H1 (cell line): ENCODE measurements around the gene SCGB1C2. TPM values are rescaled to one million over a fixed set of nuclear protein-coding genes. Genes with fewer than 3 reads are reported as not detected.

Source experiments
- CTCF ChIA-PET: fragments of 300-600 bp; sonication (Branson Sonifier 250); formaldehyde crosslinking; loops from one replicate; lab custom pipeline; 2021; ENCODE audit not compliant: partially characterized antibody; lab: Charles Lee
- POLR2A ChIA-PET: fragments of 300-600 bp; sonication (Branson Sonifier 250); formaldehyde crosslinking; loops from one replicate; lab custom pipeline; 2021; ENCODE audit warnings: inconsistent platforms; ENCODE audit not compliant: partially characterized antibody; lab: Charles Lee
- DNase-seq, 2 experiments: peaks; one replicate each; pipeline versions ENCODE4 v3.0.0 to v3.0.0-alpha.2; 2010 to 2022; ENCODE audit warnings: low spot score in 2 of 2, low read depth in 1 of 2, mixed read lengths in 1 of 2
- FAIRE-seq: peaks from 2 replicates; lab custom pipeline; 2011; peaks lifted over from hg19 to GRCh38; lab: Jason Lieb, UNC
- H2AFZ ChIP-seq: 2 replicates; pipeline ENCODE4 v1.8.1; 2012; ENCODE audit warnings: low read length, inconsistent platforms
- H2AK5ac ChIP-seq: 2 replicates; pipeline ENCODE4 v1.6.1; 2013; ENCODE audit warnings: low read depth, low read length
- H2BK120ac ChIP-seq: replicated peaks from 2 replicates; pipeline ENCODE3; 2013; ENCODE audit warnings: low read depth, low read length, inconsistent platforms
- H2BK12ac ChIP-seq: 2 replicates; pipeline ENCODE4 v1.6.1; 2013; ENCODE audit warnings: low read depth, low read length
- H2BK15ac ChIP-seq: 2 replicates; pipeline ENCODE4 v1.6.1; 2013; ENCODE audit warnings: low read length
- H2BK20ac ChIP-seq: 2 replicates; pipeline ENCODE4 v1.6.1; 2013; ENCODE audit warnings: low read length
- H2BK5ac ChIP-seq: 2 replicates; pipeline ENCODE4 v1.6.1; 2013; ENCODE audit warnings: low read depth, low read length
- H3K14ac ChIP-seq: 2 replicates; pipeline ENCODE4 v1.6.1; 2013; ENCODE audit warnings: inconsistent platforms; ENCODE audit not compliant: insufficient read length
- H3K18ac ChIP-seq: 2 replicates; pipeline ENCODE4 v1.6.1; 2013; ENCODE audit warnings: low read length; ENCODE audit errors: extremely low read depth
- H3K23ac ChIP-seq: 2 replicates; pipeline ENCODE4 v1.6.1; 2013; ENCODE audit warnings: inconsistent platforms; ENCODE audit not compliant: insufficient read length
- H3K23me2 ChIP-seq: 2 replicates; pipeline ENCODE4 v1.6.1; 2013; ENCODE audit warnings: low read depth, low read length
- H3K27ac ChIP-seq: 2 replicates; pipeline ENCODE4 v1.6.1; 2011; ENCODE audit warnings: low read depth, low read length, inconsistent platforms
- H3K27me3 ChIP-seq, 4 experiments: replicated peaks in 1 of 4; 1 replicate in 1 of 4; 2 replicates in 3 of 4; pipeline versions ENCODE4 v1.6.1 to v1.8.1; 2011 to 2013; ENCODE audit warnings: low read length in 3 of 4, mild to moderate bottlenecking in 3 of 4, inconsistent platforms in 2 of 4, mixed read lengths in 2 of 4, moderate library complexity in 1 of 4; ENCODE audit not compliant: control insufficient read depth in 3 of 4, insufficient read depth in 3 of 4; ENCODE audit errors: extremely low read depth in 1 of 4
- H3K36me3 ChIP-seq, 4 experiments: 2 replicates each; pipeline versions ENCODE4 v1.6.1 to v1.8.1; 2011 to 2013; ENCODE audit warnings: mild to moderate bottlenecking in 4 of 4, low read length in 3 of 4, moderate library complexity in 2 of 4, control low read depth in 1 of 4, inconsistent platforms in 1 of 4; ENCODE audit not compliant: insufficient read depth in 4 of 4, control insufficient read depth in 2 of 4
- H3K4ac ChIP-seq: replicated peaks from 2 replicates; pipeline ENCODE3; 2013; ENCODE audit warnings: low read length, low read depth, mixed read lengths, inconsistent platforms; ENCODE audit not compliant: insufficient read length
- H3K4me1 ChIP-seq, 4 experiments: replicated peaks in 1 of 4; 1 replicate in 1 of 4; 2 replicates in 3 of 4; pipeline versions ENCODE4 v1.6.1 to v1.8.1; 2011 to 2013; ENCODE audit warnings: low read length in 3 of 4, inconsistent platforms in 2 of 4, mixed read lengths in 1 of 4; ENCODE audit not compliant: insufficient read depth in 4 of 4, control insufficient read depth in 3 of 4
- H3K4me2 ChIP-seq, 2 experiments: 2 replicates each; pipeline versions ENCODE4 v1.6.1 to v1.8.1; 2011 to 2013; ENCODE audit warnings: low read depth in 2 of 2, low read length in 2 of 2, control low read depth in 1 of 2, inconsistent platforms in 1 of 2, mild to moderate bottlenecking in 1 of 2; ENCODE audit not compliant: insufficient read depth in 1 of 2
- H3K4me3 ChIP-seq, 4 experiments: fragments of 200-600, 300-600 bp in 1 of 4; sonication (generic), shearing (Covaris generic), sonication (Bioruptor Twin) in 1 of 4; 2 replicates each; pipeline versions ENCODE4 v1.5.1 to v1.8.1; 2011 to 2016; ENCODE audit warnings: low read length in 4 of 4, low read depth in 3 of 4, control low read depth in 2 of 4, inconsistent platforms in 2 of 4, mild to moderate bottlenecking in 2 of 4, mixed read lengths in 1 of 4, moderate library complexity in 1 of 4; ENCODE audit not compliant: insufficient read depth in 2 of 4; ENCODE audit errors: extremely low read depth in 1 of 4
- H3K56ac ChIP-seq: replicated peaks from 2 replicates; pipeline ENCODE3; 2013; ENCODE audit warnings: low read depth, mild to moderate bottlenecking, mixed read lengths, low read length, inconsistent platforms; ENCODE audit not compliant: insufficient read length
- H3K79me1 ChIP-seq: 2 replicates; pipeline ENCODE4 v1.6.1; 2013; ENCODE audit warnings: low read depth, low read length, control low read depth
- H3K79me2 ChIP-seq, 2 experiments: 2 replicates each; pipeline versions ENCODE4 v1.6.1 to v1.8.1; 2012 to 2013; ENCODE audit warnings: low read length in 2 of 2, mild to moderate bottlenecking in 2 of 2, inconsistent platforms in 1 of 2; ENCODE audit not compliant: insufficient read depth in 2 of 2, control insufficient read depth in 1 of 2
- H3K9ac ChIP-seq, 4 experiments: replicated peaks in 1 of 4; 1 replicate in 1 of 4; 2 replicates in 3 of 4; pipeline versions ENCODE4 v1.6.1 to v1.8.1; 2011 to 2013; ENCODE audit warnings: low read depth in 3 of 4, low read length in 3 of 4, control low read depth in 2 of 4, mild to moderate bottlenecking in 2 of 4, moderate library complexity in 2 of 4, inconsistent platforms in 1 of 4; ENCODE audit errors: extremely low read depth in 1 of 4
- H3K9me3 ChIP-seq, 2 experiments: 2 replicates each; pipeline versions ENCODE4 v1.6.1 to v1.8.1; 2012 to 2013; ENCODE audit warnings: mild to moderate bottlenecking in 2 of 2, moderate library complexity in 2 of 2, control low read depth in 1 of 2, inconsistent platforms in 1 of 2, low read depth in 1 of 2, low read length in 1 of 2, mixed read lengths in 1 of 2; ENCODE audit not compliant: insufficient read depth in 2 of 2
- H4K20me1 ChIP-seq, 2 experiments: replicated peaks in 1 of 2; 2 replicates each; pipeline versions ENCODE3 to v1.8.1; 2011 to 2013; ENCODE audit warnings: inconsistent platforms in 2 of 2, low read length in 2 of 2, mild to moderate bottlenecking in 1 of 2; ENCODE audit not compliant: insufficient read depth in 2 of 2, control insufficient read depth in 1 of 2
- H4K5ac ChIP-seq: 2 replicates; pipeline ENCODE4 v1.6.1; 2013; ENCODE audit warnings: low read length, low read depth, mixed read lengths, inconsistent platforms; ENCODE audit not compliant: insufficient read length
- H4K8ac ChIP-seq: 2 replicates; pipeline ENCODE4 v1.8.0; 2013; ENCODE audit warnings: mild to moderate bottlenecking, moderate library complexity, low read length, inconsistent platforms; ENCODE audit not compliant: insufficient read depth; ENCODE audit errors: extremely low read depth
- H4K91ac ChIP-seq: replicated peaks from 2 replicates; pipeline ENCODE3; 2013; ENCODE audit warnings: low read length, mixed read lengths, inconsistent platforms; ENCODE audit not compliant: insufficient read length
- ASH2L ChIP-seq: fragments of 200-600, 300-600 bp; sonication (generic); IDR thresholded peaks from one replicate; pipeline ENCODE4 v1.7.1; 2017; ENCODE audit warnings: low read length
- ATF2 ChIP-seq: IDR thresholded peaks from 2 replicates; pipeline ENCODE4 v1.6.1; 2012; ENCODE audit warnings: low read length, inconsistent platforms
- SIRT6 ChIP-seq: IDR thresholded peaks from one replicate; pipeline ENCODE4 v1.7.1; 2012; ENCODE audit warnings: low read length, inconsistent platforms
- SP2 ChIP-seq: IDR thresholded peaks from 2 replicates; pipeline ENCODE4 v1.6.1; 2012; ENCODE audit warnings: mild to moderate bottlenecking, low read length, inconsistent platforms
- WGBS, 2 experiments: shearing (Covaris generic) in 1 of 2; methylation state at CpG; one replicate each; pipeline versions ENCODE4 v1.1.6 to v1.1.7; 2013 to 2015; ENCODE audit warnings: low lambda C conversion rate in 2 of 2, mixed read lengths in 2 of 2, inconsistent platforms in 1 of 2, low coverage in 1 of 2, missing lambda C conversion rate in 1 of 2; ENCODE audit not compliant: insufficient replicate concordance in 2 of 2, insufficient coverage in 1 of 2, insufficient read length in 1 of 2; ENCODE audit errors: extremely low coverage in 1 of 2, missing lambda C conversion rate in 1 of 2; 5-methylcytosine and 5-hydroxymethylcytosine counted together
- polyA plus RNA-seq, 7 experiments: library from polyadenylated mRNA; depleted of rRNA in 3 of 7; stranded (reverse) in 5 of 7; unstranded in 2 of 7; fragments of >200 nt in 5 of 7; fragments of 200-250 nt in 2 of 7; gene quantifications; 1 replicate in 5 of 7; 2 replicates in 1 of 7; 4 replicates in 1 of 7; pipeline versions ENCODE4 v1.2.1 to v1.2.3, GENCODE V29; 2011 to 2013; ENCODE audit warnings: missing spikeins in 2 of 7, mixed read lengths in 2 of 7
- total RNA-seq: library from RNA; stranded (reverse); fragmentation: NEBNext Ultra II Directional; extraction: Animal tissue kit (Norgen Biotek cat#: 25700); gene quantifications from 2 replicates; pipeline ENCODE4 v1.2.1, GENCODE V29; 2021
- TF ChIP-seq, protein P1 (sequence below): IDR thresholded peaks from 2 replicates; pipeline ENCODE4 v1.6.1; 2011; ENCODE audit warnings: low read depth, mild to moderate bottlenecking, low read length; ENCODE audit not compliant: insufficient read depth

The SCGB1C2 gene
- total and polyA plus RNA-seq, 2 of the 8 experiments (the other 6 are each of a cell fraction or from before 2014, with no cell fraction given) = not detected

- DNase-seq = no peak
- WGBS, 2 experiments = 81% methylated on average over 9 of the region's 10 CpGs; no CpG with 5 or more reads in 1 of the 2 experiments
Measured at GRCh38 chr17:173166-173911, 36.0 kb downstream of the SCGB1C2 start.

More at GRCh38 chr17:173166-173911, 36.0 kb downstream of the SCGB1C2 start:
- Histone ChIP-seq H3K4ac (no peak overlapping the region), H3K4me3 (no peak overlapping the region), H4K20me1 (peaks cover 0 to 2% of the 10 kb centered on the region in 2 experiments), H3K4me2 (no peak overlapping the region), H3K79me2 (no peaks in the 10 kb centered on the region), H3K4me1 (no peaks in the 10 kb centered on the region), H3K18ac (no peak overlapping the region), H2AK5ac (no peak overlapping the region), H4K8ac (no peak overlapping the region), H2BK120ac (no peak overlapping the region), H3K14ac (no peak overlapping the region), H2AFZ (no peak overlapping the region), H2BK12ac (no peak overlapping the region), H3K79me1 (peaks cover 2% of the 10 kb centered on the region; the same call in 1 of the 2 replicates), H3K56ac (no peak overlapping the region), H4K91ac (no peak overlapping the region), H2BK5ac (no peak overlapping the region), H2BK20ac (no peak overlapping the region), H3K9ac (no peak overlapping the region), H3K23me2 (no peaks in the 10 kb centered on the region), H3K27me3 (peaks cover 0 to 3% (median 2%) of the 10 kb centered on the region in 4 experiments; a peak in 3 of 7 replicates), H3K36me3 (no peaks in the 10 kb centered on the region), H2BK15ac (no peak overlapping the region), H3K23ac (no peak overlapping the region), H3K27ac (no peak overlapping the region), H3K9me3 (no peaks in the 10 kb centered on the region), H4K5ac (no peak overlapping the region)
- TF ChIP-seq ASH2L (no peak), ATF2 (no peak), SP2 (no peak), SIRT6 (no peak)
- TF ChIP-seq, protein P1, sequence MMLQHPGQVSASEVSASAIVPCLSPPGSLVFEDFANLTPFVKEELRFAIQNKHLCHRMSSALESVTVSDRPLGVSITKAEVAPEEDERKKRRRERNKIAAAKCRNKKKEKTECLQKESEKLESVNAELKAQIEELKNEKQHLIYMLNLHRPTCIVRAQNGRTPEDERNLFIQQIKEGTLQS = no peak
- no peak for FAIRE-seq
- CTCF ChIA-PET = interaction anchor here (0.8 to 2.0 kb wide), 10 partner anchors 9 to 530 kb away, joined by 3 to 8 read pairs (median 4); no protein-coding TSS in a partner anchor
- POLR2A ChIA-PET = no interaction called here
